SK-N-MC (cell line): ENCODE measurements around the gene SIDT2.

Experiments used
- EZH2 ChIP-seq: fragments of 200-600 bp; sonication (generic); IDR thresholded peaks from one replicate; pipeline ENCODE4 v1.6.1; 2017; ENCODE audit warnings: antibody characterized with exemption
- POLR2AphosphoS5 ChIP-seq: IDR thresholded peaks from 2 replicates; pipeline ENCODE4 v1.6.1; 2012; ENCODE audit warnings: mild to moderate bottlenecking, low read depth, low read length, borderline replicate concordance

- TF ChIP-seq EZH2, result no peak
- TF ChIP-seq POLR2AphosphoS5, result no peak; the same call in 1 of the 2 replicates
Observed at GRCh38 chr11:117172724-117173421, 5.7 kb upstream of the SIDT2 start.
